HEK293 (cell line): ENCODE results near the gene ARHGAP24.

Source experiments
- CTCF ChIA-PET: fragments of 350-600 bp; formaldehyde crosslinking; extraction: SDS; loops from one replicate; lab custom pipeline; 2021; ENCODE audit warnings: antibody characterized with exemption; lab: Yijun Ruan, JAX
- POLR2A ChIA-PET: fragments of 300-600 bp; formaldehyde crosslinking; extraction: SDS; loops from one replicate; lab custom pipeline; 2020; ENCODE audit warnings: antibody characterized with exemption, inconsistent platforms; lab: Yijun Ruan, JAX
- H3K27ac ChIP-seq: fragments of 200-500 bp; sonication (Bioruptor generic); 2 replicates; pipeline ENCODE4 v1.5.1; 2014; ENCODE audit warnings: low read depth, low read length, control low read depth, inconsistent platforms; ENCODE audit errors: extremely low read depth
- H3K36me3 ChIP-seq, 2 experiments: fragments of 200-500 bp in 1 of 2; sonication (Bioruptor generic) in 1 of 2; 1 replicate in 1 of 2; 2 replicates in 1 of 2; pipeline ENCODE4 v1.5.1; 2014 to 2017; ENCODE audit warnings: inconsistent platforms in 2 of 2, low read length in 2 of 2; ENCODE audit not compliant: control insufficient read depth in 2 of 2, insufficient read depth in 1 of 2
- H3K4me1 ChIP-seq: fragments of 200-500 bp; sonication (Bioruptor generic); 2 replicates; pipeline ENCODE4 v1.5.1; 2014; ENCODE audit warnings: mild to moderate bottlenecking, low read length, inconsistent platforms; ENCODE audit not compliant: control insufficient read depth, insufficient read depth
- H3K4me3 ChIP-seq: 2 replicates; pipeline ENCODE4 v1.5.1; 2011; ENCODE audit warnings: low read depth, mild to moderate bottlenecking, control low read depth, low read length, moderate library complexity
- H3K9me3 ChIP-seq: fragments of 200-500 bp; sonication (Bioruptor generic); 2 replicates; pipeline ENCODE4 v1.5.1; 2014; ENCODE audit warnings: low read depth, low read length, inconsistent platforms; ENCODE audit not compliant: control insufficient read depth, insufficient read depth
- GLIS2 ChIP-seq: fragments of 450-650 bp; formaldehyde crosslinking; IDR thresholded peaks from 2 replicates; pipeline ENCODE4 v1.5.1; 2016; ENCODE audit warnings: missing biosample characterization, missing genetic modification characterization
- HOXA7 ChIP-seq: sonication (generic); formaldehyde crosslinking; IDR thresholded peaks from 2 replicates; pipeline ENCODE4 v1.8.1; 2022; ENCODE audit warnings: missing genetic modification reagents, borderline replicate concordance
- KLF1 ChIP-seq: fragments of 450-650 bp; formaldehyde crosslinking; IDR thresholded peaks from 2 replicates; pipeline ENCODE4 v1.5.1; 2016; ENCODE audit warnings: missing biosample characterization, missing genetic modification characterization
- MEIS1 ChIP-seq: sonication (generic); formaldehyde crosslinking; IDR thresholded peaks from 2 replicates; pipeline ENCODE4 v1.8.1; 2022; ENCODE audit warnings: missing genetic modification reagents, mild to moderate bottlenecking, borderline replicate concordance
- OSR2 ChIP-seq: fragments of 450-650 bp; formaldehyde crosslinking; IDR thresholded peaks from 2 replicates; pipeline ENCODE4 v1.5.1; 2016; ENCODE audit warnings: missing biosample characterization, missing genetic modification characterization
- TCF7L2 ChIP-seq: IDR thresholded peaks from 2 replicates; pipeline ENCODE4 v1.6.1; 2011; ENCODE audit warnings: low read depth, mild to moderate bottlenecking, inconsistent platforms, low read length, moderate library complexity, borderline replicate concordance
- ZBTB7A ChIP-seq: fragments of 450-650 bp; formaldehyde crosslinking; IDR thresholded peaks from 2 replicates; pipeline ENCODE4 v1.5.1; 2016; ENCODE audit warnings: low read depth, missing biosample characterization, missing genetic modification characterization
- ZNF175 ChIP-seq: fragments of 450-650 bp; formaldehyde crosslinking; IDR thresholded peaks from 2 replicates; pipeline ENCODE4 v1.5.1; 2016; ENCODE audit warnings: missing biosample characterization, missing genetic modification characterization
- ZNF23 ChIP-seq: fragments of 450-650 bp; formaldehyde crosslinking; IDR thresholded peaks from 2 replicates; pipeline ENCODE4 v1.5.1; 2016; ENCODE audit warnings: missing biosample characterization, missing genetic modification characterization, borderline replicate concordance
- ZNF433 ChIP-seq: fragments of 450-650 bp; formaldehyde crosslinking; IDR thresholded peaks from 2 replicates; pipeline ENCODE4 v1.5.1; 2016; ENCODE audit warnings: missing biosample characterization, missing genetic modification characterization, low read depth
- ZNF529 ChIP-seq: fragments of 450-650 bp; formaldehyde crosslinking; IDR thresholded peaks from 2 replicates; pipeline ENCODE4 v1.5.1; 2017; ENCODE audit warnings: missing genetic modification characterization, missing biosample characterization; ENCODE audit not compliant: insufficient replicate concordance
- ZNF544 ChIP-seq: fragments of 450-650 bp; formaldehyde crosslinking; IDR thresholded peaks from 2 replicates; pipeline ENCODE4 v1.5.0; 2017; ENCODE audit warnings: missing biosample characterization, missing genetic modification characterization
- ZNF664 ChIP-seq: fragments of 450-650 bp; formaldehyde crosslinking; IDR thresholded peaks from 2 replicates; pipeline ENCODE4 v1.5.1; 2016; ENCODE audit warnings: missing biosample characterization, missing genetic modification characterization
- ZNF707 ChIP-seq: fragments of 450-650 bp; formaldehyde crosslinking; IDR thresholded peaks from 2 replicates; pipeline ENCODE4 v1.5.1; 2016; ENCODE audit warnings: missing biosample characterization, missing genetic modification characterization
- ZNF837 ChIP-seq: fragments of 450-650 bp; formaldehyde crosslinking; IDR thresholded peaks from 2 replicates; pipeline ENCODE4 v1.5.1; 2016; ENCODE audit warnings: missing biosample characterization, missing genetic modification characterization
- TF ChIP-seq, protein P1 (sequence below): fragments of 450-650 bp; formaldehyde crosslinking; IDR thresholded peaks from 2 replicates; pipeline ENCODE4 v1.5.1; 2016; ENCODE audit warnings: missing biosample characterization, missing genetic modification characterization, borderline replicate concordance
- TF ChIP-seq, protein P2 (sequence below): fragments of 450-650 bp; formaldehyde crosslinking; IDR thresholded peaks from 2 replicates; pipeline ENCODE4 v1.5.1; 2016; ENCODE audit warnings: missing biosample characterization, missing genetic modification characterization
- TF ChIP-seq, protein P3 (sequence below): fragments of 450-650 bp; formaldehyde crosslinking; IDR thresholded peaks from 2 replicates; pipeline ENCODE4 v1.5.1; 2017; ENCODE audit warnings: missing biosample characterization, missing genetic modification characterization

The ARHGAP24 gene

DNA sequence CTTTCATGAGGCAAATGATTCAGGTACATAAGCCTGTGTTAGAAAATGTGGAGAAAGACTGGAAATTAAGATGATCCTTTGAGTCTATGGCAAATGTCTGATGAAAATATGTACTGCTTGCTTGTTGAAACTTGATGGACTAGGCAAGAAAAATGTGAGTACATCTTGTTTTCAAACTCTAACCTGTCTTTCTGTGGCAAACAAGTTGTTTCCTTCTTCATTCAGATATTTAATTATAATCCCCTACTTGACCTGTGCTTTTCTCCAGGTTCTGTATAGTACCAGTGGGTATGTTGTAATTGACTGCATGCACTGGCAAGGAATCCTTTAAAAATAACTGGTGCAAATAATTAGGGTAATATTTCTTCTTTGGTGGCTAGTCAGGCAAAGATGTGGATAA lies 136.7 kb downstream of the ARHGAP24 start:
- Histone ChIP-seq H3K9me3 (no peaks in the 10 kb centered on the region), H3K4me1 (no peaks in the 10 kb centered on the region), H3K4me3 (no peak overlapping the region), H3K36me3 (no peaks in the 10 kb centered on the region), H3K27ac (no peak overlapping the region)
- CTCF ChIA-PET, result no interaction called here
- no peak for TF ChIP-seq ZNF544 (tag by site-specific recombination)
- TF ChIP-seq, protein P1, sequence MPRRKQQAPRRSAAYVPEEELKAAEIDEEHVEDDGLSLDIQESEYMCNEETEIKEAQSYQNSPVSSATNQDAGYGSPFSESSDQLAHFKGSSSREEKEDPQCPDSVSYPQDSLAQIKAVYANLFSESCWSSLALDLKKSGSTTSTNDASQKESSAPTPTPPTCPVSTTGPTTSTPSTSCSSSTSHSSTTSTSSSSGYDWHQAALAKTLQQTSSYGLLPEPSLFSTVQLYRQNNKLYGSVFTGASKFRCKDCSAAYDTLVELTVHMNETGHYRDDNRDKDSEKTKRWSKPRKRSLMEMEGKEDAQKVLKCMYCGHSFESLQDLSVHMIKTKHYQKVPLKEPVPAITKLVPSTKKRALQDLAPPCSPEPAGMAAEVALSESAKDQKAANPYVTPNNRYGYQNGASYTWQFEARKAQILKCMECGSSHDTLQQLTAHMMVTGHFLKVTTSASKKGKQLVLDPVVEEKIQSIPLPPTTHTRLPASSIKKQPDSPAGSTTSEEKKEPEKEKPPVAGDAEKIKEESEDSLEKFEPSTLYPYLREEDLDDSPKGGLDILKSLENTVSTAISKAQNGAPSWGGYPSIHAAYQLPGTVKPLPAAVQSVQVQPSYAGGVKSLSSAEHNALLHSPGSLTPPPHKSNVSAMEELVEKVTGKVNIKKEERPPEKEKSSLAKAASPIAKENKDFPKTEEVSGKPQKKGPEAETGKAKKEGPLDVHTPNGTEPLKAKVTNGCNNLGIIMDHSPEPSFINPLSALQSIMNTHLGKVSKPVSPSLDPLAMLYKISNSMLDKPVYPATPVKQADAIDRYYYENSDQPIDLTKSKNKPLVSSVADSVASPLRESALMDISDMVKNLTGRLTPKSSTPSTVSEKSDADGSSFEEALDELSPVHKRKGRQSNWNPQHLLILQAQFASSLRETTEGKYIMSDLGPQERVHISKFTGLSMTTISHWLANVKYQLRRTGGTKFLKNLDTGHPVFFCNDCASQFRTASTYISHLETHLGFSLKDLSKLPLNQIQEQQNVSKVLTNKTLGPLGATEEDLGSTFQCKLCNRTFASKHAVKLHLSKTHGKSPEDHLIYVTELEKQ, result no peak
- TF ChIP-seq ZNF529 (tag by site-specific recombination), result no peak
- POLR2A ChIA-PET, result no interaction called here

DNA sequence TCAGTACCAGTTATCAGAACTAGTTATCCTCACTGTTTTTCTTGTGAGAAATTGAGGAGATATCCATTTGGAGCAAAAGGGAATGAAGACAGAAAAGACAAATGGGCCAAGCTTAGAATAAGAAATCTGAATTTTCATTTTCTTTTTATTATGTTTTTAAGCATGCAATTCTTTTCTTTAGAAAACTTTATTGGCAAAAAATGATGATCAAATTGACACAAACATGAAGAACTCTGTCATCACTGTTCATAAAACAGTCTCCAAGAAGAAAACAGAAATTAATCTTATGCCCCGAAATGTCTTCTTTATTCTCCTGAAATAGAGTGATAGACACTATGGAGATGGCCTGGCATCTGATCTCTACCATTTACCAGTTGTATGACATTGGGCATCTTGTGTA lies 139.0 kb downstream of the ARHGAP24 start:
- ChIA-PET CTCF (interaction anchor here (0.8 kb wide), 1 partner anchor 528 kb away, joined by 3 read pairs; no protein-coding TSS in a partner anchor), POLR2A (no interaction called here)
- Histone ChIP-seq H3K4me3 (no peak overlapping the region), H3K9me3 (no peaks in the 10 kb centered on the region), H3K4me1 (no peaks in the 10 kb centered on the region), H3K36me3 (no peaks in the 10 kb centered on the region), H3K27ac (no peak overlapping the region)
- TF ChIP-seq, protein P2, sequence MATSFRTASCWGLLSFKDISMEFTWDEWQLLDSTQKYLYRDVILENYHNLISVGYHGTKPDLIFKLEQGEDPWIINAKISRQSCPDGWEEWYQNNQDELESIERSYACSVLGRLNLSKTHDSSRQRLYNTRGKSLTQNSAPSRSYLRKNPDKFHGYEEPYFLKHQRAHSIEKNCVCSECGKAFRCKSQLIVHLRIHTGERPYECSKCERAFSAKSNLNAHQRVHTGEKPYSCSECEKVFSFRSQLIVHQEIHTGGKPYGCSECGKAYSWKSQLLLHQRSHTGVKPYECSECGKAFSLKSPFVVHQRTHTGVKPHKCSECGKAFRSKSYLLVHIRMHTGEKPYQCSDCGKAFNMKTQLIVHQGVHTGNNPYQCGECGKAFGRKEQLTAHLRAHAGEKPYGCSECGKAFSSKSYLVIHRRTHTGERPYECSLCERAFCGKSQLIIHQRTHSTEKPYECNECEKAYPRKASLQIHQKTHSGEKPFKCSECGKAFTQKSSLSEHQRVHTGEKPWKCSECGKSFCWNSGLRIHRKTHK, result no peak
- no peak for TF ChIP-seq ZNF23 (tag by site-specific recombination)
- no peak for TF ChIP-seq GLIS2
- no peak for TF ChIP-seq MEIS1 (CRISPR knock-in tag)
- TF ChIP-seq ZNF837, result no peak
- TF ChIP-seq KLF1 (tag by site-specific recombination), result no peak
- TF ChIP-seq HOXA7 (CRISPR knock-in tag), result no peak
- no peak for TF ChIP-seq ZNF664
- TF ChIP-seq, protein P3, sequence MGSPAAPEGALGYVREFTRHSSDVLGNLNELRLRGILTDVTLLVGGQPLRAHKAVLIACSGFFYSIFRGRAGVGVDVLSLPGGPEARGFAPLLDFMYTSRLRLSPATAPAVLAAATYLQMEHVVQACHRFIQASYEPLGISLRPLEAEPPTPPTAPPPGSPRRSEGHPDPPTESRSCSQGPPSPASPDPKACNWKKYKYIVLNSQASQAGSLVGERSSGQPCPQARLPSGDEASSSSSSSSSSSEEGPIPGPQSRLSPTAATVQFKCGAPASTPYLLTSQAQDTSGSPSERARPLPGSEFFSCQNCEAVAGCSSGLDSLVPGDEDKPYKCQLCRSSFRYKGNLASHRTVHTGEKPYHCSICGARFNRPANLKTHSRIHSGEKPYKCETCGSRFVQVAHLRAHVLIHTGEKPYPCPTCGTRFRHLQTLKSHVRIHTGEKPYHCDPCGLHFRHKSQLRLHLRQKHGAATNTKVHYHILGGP (tag by site-specific recombination), result no peak
- TF ChIP-seq OSR2 (tag by site-specific recombination), result no peak
- no peak for TF ChIP-seq ZNF175 (tag by site-specific recombination)
- no peak for TF ChIP-seq ZNF433 (tag by site-specific recombination)
- TF ChIP-seq ZBTB7A (tag by site-specific recombination), result no peak
- TF ChIP-seq TCF7L2, result no peak
- TF ChIP-seq ZNF707 (tag by site-specific recombination), result no peak
